GM12878 (cell line): ENCODE measurements around the gene SLC27A5. TPM values are rescaled to one million over a fixed set of nuclear protein-coding genes. Genes with fewer than 3 reads are reported as not detected.
A peak's percentile ranks its signal among the peaks of the same experiment; 100 is the strongest.

Source experiments
- E4F1 ChIP-seq: fragments of 450-650 bp; IDR thresholded peaks from 2 replicates; pipeline ENCODE4 v1.6.1; 2018; ENCODE audit warnings: borderline replicate concordance, mild to moderate bottlenecking; ENCODE audit not compliant: partially characterized antibody
- FOXK2 ChIP-seq: fragments of 450-650 bp; IDR thresholded peaks from 2 replicates; pipeline ENCODE4 v1.6.1; 2017; ENCODE audit warnings: mild to moderate bottlenecking, moderate library complexity
- HDAC2 ChIP-seq: fragments of 200-600 bp; sonication (generic); IDR thresholded peaks from 2 replicates; pipeline ENCODE4 v1.6.1; 2017
- KLF5 ChIP-seq: fragments of 450-650 bp; IDR thresholded peaks from 2 replicates; pipeline ENCODE4 v1.6.1; 2014; ENCODE audit warnings: mild to moderate bottlenecking; ENCODE audit not compliant: partially characterized antibody
- NRF1 ChIP-seq: conservative IDR thresholded peaks from 2 replicates; pipeline ENCODE4 v1.6.1; 2011; ENCODE audit warnings: mild to moderate bottlenecking, low read depth, low read length, improper control_type of control experiment
- PAX5 ChIP-seq: IDR thresholded peaks from 2 replicates; pipeline ENCODE4 v1.6.1; 2011; ENCODE audit warnings: low read depth, low read length, borderline replicate concordance
- POLR2A ChIP-seq: IDR thresholded peaks from 2 replicates; pipeline ENCODE4 v1.6.1; 2011; ENCODE audit warnings: low read depth, mild to moderate bottlenecking, low read length
- RAD51 ChIP-seq: fragments of 450-650 bp; IDR thresholded peaks from 2 replicates; pipeline ENCODE4 v1.6.1; 2016; ENCODE audit warnings: moderate library complexity, mild to moderate bottlenecking, inconsistent platforms
- RELA ChIP-seq: fragments of 450-650 bp; IDR thresholded peaks from 2 replicates; pipeline ENCODE4 v1.8.0; 2014; ENCODE audit warnings: borderline replicate concordance; ENCODE audit not compliant: partially characterized antibody
- REST ChIP-seq: IDR thresholded peaks from 2 replicates; pipeline ENCODE4 v1.6.1; 2012; ENCODE audit warnings: mild to moderate bottlenecking, low read depth, low read length
- SKIL ChIP-seq: fragments of 450-650 bp; IDR thresholded peaks from 2 replicates; pipeline ENCODE4 v1.6.1; 2017; ENCODE audit warnings: mild to moderate bottlenecking, low read depth, inconsistent platforms; ENCODE audit not compliant: poor library complexity, severe bottlenecking
- SREBF2 ChIP-seq: IDR thresholded peaks from 2 replicates; pipeline ENCODE4 v1.6.1; 2012; ENCODE audit warnings: mild to moderate bottlenecking, low read length
- SUPT20H ChIP-seq: IDR thresholded peaks from 2 replicates; pipeline ENCODE4 v1.6.1; 2011; ENCODE audit warnings: low read depth, mild to moderate bottlenecking, low read length, moderate library complexity, borderline replicate concordance; ENCODE audit not compliant: control insufficient read depth
- YY1 ChIP-seq: IDR thresholded peaks from 2 replicates; pipeline ENCODE4 v1.6.1; 2011; ENCODE audit warnings: low read depth, mild to moderate bottlenecking, low read length
- ZNF384 ChIP-seq: IDR thresholded peaks from 2 replicates; pipeline ENCODE4 v1.6.1; 2012; ENCODE audit warnings: low read depth, mild to moderate bottlenecking, low read length, improper control_type of control experiment, borderline replicate concordance
- ZSCAN29 ChIP-seq: fragments of 450-650 bp; IDR thresholded peaks from 2 replicates; pipeline ENCODE4 v1.6.1; 2017; ENCODE audit warnings: mild to moderate bottlenecking, moderate library complexity
- polyA plus RNA-seq, 11 experiments: library from polyadenylated mRNA; depleted of rRNA in 4 of 11; unstranded in 6 of 11; stranded (reverse) in 5 of 11; fragments of >200 nt; fragmentation: Nextera tagmentation in 4 of 11; fragmentation: Illumina TruSeq in 1 of 11; extraction: Ambion mirVana in 4 of 11; extraction: Trizol in 1 of 11; gene quantifications; 1 replicate in 1 of 11; 2 replicates in 10 of 11; pipeline versions ENCODE4 v1.2.1 to v1.2.3, GENCODE V29; 2011 to 2016; ENCODE audit warnings: inconsistent platforms in 2 of 11, missing spikeins in 2 of 11, low read depth in 1 of 11
- total RNA-seq, 4 experiments: library from RNA; depleted of rRNA in 3 of 4; stranded (reverse); fragments of >200 nt in 3 of 4; fragmentation: Illumina TruSeq in 1 of 4; extraction: Trizol in 1 of 4; gene quantifications; 2 replicates each; pipeline versions ENCODE4 v1.2.1 to v1.2.3, GENCODE V29; 2013 to 2021
- TF ChIP-seq, protein P1 (sequence below): fragments of 150-350 bp; IDR thresholded peaks from 2 replicates; pipeline ENCODE4 v1.6.1; 2016; ENCODE audit warnings: low read depth, low read length

Gene SLC27A5
- total and polyA plus RNA-seq, 10 of the 15 experiments (the other 5 are each of a cell fraction or from before 2014, with no cell fraction given), result 21.2 to 127 (median 31.8) TPM

DNA sequence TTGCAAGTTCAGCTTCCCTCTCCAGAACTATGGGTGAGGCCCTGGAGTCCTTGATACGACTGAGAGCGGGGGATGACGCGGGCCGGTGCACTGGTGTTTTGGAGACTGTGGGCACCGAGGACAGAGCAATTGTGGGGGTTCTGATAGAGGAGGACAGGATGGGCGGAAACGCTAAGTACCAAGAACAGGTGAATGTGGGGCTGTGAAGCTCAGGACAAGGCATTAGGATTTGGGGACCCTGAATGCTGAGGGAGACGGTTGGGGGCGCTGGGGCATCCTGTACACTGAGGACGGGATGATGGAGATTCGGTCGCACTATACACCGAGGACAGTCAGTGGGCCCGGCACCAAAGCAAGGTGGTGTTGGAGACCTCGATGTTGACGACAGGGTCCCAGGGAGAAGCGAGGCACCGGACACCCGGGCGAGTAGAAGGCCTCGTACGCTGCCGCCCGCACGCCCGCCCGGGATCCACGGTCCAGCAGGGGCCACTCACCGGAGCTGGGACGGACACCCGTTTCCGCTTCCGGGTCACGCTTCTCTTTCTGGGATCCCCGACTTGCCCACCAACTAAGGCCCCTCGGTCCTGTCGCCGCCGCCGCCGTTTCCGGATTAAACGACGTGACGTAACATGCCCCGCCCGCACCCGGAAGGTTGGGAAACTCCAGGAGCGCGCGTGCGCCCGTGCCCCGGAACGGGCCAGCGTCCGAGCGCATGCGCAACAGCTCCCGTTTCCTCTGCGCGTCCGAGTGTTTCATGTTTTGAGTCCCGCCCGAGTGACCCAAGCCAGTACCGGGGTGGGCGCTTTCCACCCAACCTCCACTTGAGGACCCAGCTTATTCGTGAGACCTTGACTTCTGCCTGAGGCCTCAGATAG, 42.9 kb upstream of the SLC27A5 start, which contains the start of gene CHMP2A (continued):
- TF ChIP-seq REST (0 out of 2 replicates have a peak, but pooled peaks have one; percentile 28), RAD51 (no peak), PAX5 (peak; percentile 42; the same call in 1 of the 2 replicates), SUPT20H (no peak), ZSCAN29 (no peak), HDAC2 (no peak), E4F1 (peak; percentile 92), SREBF2 (no peak), KLF5 (no peak), NRF1 (peak; percentile 99), YY1 (no peak), RELA (peak; percentile 50), SKIL (no peak), ZNF384 (no peak), POLR2A (peak; percentile 89), FOXK2 (no peak)
- TF ChIP-seq, protein P1, sequence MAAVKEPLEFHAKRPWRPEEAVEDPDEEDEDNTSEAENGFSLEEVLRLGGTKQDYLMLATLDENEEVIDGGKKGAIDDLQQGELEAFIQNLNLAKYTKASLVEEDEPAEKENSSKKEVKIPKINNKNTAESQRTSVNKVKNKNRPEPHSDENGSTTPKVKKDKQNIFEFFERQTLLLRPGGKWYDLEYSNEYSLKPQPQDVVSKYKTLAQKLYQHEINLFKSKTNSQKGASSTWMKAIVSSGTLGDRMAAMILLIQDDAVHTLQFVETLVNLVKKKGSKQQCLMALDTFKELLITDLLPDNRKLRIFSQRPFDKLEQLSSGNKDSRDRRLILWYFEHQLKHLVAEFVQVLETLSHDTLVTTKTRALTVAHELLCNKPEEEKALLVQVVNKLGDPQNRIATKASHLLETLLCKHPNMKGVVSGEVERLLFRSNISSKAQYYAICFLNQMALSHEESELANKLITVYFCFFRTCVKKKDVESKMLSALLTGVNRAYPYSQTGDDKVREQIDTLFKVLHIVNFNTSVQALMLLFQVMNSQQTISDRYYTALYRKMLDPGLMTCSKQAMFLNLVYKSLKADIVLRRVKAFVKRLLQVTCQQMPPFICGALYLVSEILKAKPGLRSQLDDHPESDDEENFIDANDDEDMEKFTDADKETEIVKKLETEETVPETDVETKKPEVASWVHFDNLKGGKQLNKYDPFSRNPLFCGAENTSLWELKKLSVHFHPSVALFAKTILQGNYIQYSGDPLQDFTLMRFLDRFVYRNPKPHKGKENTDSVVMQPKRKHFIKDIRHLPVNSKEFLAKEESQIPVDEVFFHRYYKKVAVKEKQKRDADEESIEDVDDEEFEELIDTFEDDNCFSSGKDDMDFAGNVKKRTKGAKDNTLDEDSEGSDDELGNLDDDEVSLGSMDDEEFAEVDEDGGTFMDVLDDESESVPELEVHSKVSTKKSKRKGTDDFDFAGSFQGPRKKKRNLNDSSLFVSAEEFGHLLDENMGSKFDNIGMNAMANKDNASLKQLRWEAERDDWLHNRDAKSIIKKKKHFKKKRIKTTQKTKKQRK, result no peak
